DND-41 (cell line): ENCODE results near the gene ALPL.

Experiments
- ATAC-seq: fragments of 200-7000 bp; cut with Tn5 transposase; 3 replicates; pipeline ENCODE4 v1.9.1; 2021; ENCODE audit warnings: low read depth; ENCODE audit not compliant: insufficient read depth
- DNase-seq: peaks from one replicate; pipeline ENCODE4 v3.0.0-alpha.2; 2020
- H2AFZ ChIP-seq: 2 replicates; pipeline ENCODE4 v1.6.0; 2012; ENCODE audit warnings: low read depth, low read length
- H3K27ac ChIP-seq: 2 replicates; pipeline ENCODE4 v1.5.1; 2012; ENCODE audit warnings: low read length, inconsistent platforms
- H3K27me3 ChIP-seq: fragments of 200-600 bp; sonication (generic); 2 replicates; pipeline ENCODE4 v1.6.0; 2012; ENCODE audit warnings: low read length, mild to moderate bottlenecking, inconsistent platforms; ENCODE audit not compliant: insufficient read depth, poor library complexity
- H3K36me3 ChIP-seq: 2 replicates; pipeline ENCODE4 v1.5.1; 2012; ENCODE audit warnings: low read length, inconsistent platforms; ENCODE audit not compliant: insufficient read depth
- H3K4me1 ChIP-seq: 2 replicates; pipeline ENCODE4 v1.5.1; 2012; ENCODE audit warnings: mild to moderate bottlenecking, low read length; ENCODE audit not compliant: insufficient read depth
- H3K4me2 ChIP-seq: 2 replicates; pipeline ENCODE4 v1.6.0; 2012; ENCODE audit warnings: mild to moderate bottlenecking, moderate library complexity, low read length, inconsistent platforms; ENCODE audit not compliant: insufficient read depth
- H3K4me3 ChIP-seq, 2 experiments: fragments of 200-600 bp in 1 of 2; shearing (Covaris generic) in 1 of 2; 2 replicates each; pipeline ENCODE4 v1.5.1; 2012 to 2016; ENCODE audit warnings: inconsistent platforms in 2 of 2, low read length in 2 of 2, mild to moderate bottlenecking in 2 of 2, low read depth in 1 of 2, moderate library complexity in 1 of 2
- H3K79me2 ChIP-seq: 2 replicates; pipeline ENCODE4 v1.6.0; 2012; ENCODE audit warnings: low read length, inconsistent platforms; ENCODE audit not compliant: insufficient read depth
- H3K9ac ChIP-seq: 2 replicates; pipeline ENCODE4 v1.6.0; 2012; ENCODE audit warnings: low read depth, mild to moderate bottlenecking, inconsistent platforms, low read length, moderate library complexity
- H3K9me3 ChIP-seq: 2 replicates; pipeline ENCODE4 v1.5.1; 2012; ENCODE audit warnings: low read length, moderate library complexity, mild to moderate bottlenecking, inconsistent platforms; ENCODE audit not compliant: insufficient read depth, severe bottlenecking
- H4K20me1 ChIP-seq: 2 replicates; pipeline ENCODE4 v1.6.0; 2012; ENCODE audit warnings: low read length; ENCODE audit not compliant: insufficient read depth
- CTCF ChIP-seq: IDR thresholded peaks from 2 replicates; pipeline ENCODE4 v1.5.1; 2012; ENCODE audit warnings: borderline replicate concordance, low read length, moderate library complexity, mild to moderate bottlenecking; ENCODE audit not compliant: poor library complexity, severe bottlenecking; ENCODE audit errors: extremely low read depth
- EZH2 ChIP-seq: IDR thresholded peaks from 3 replicates; pipeline ENCODE4 v1.6.1; 2012; ENCODE audit warnings: borderline replicate concordance, low read depth, mild to moderate bottlenecking, moderate library complexity, low read length, inconsistent platforms; ENCODE audit not compliant: severe bottlenecking

Gene ALPL

GRCh38 chr1:21550866-21551475 lies 41.7 kb downstream of the ALPL start:
- no peaks in the 10 kb centered on the region for H3K4me1 ChIP-seq
- H3K4me2 ChIP-seq: no peak overlapping the region
- no peaks in the 10 kb centered on the region for H4K20me1 ChIP-seq
- no peak for TF ChIP-seq CTCF
- TF ChIP-seq EZH2: no peak
- no peaks in the 10 kb centered on the region for H3K9me3 ChIP-seq
- no peaks in the 10 kb centered on the region for H3K36me3 ChIP-seq
- H3K79me2 ChIP-seq: no peaks in the 10 kb centered on the region
- H2AFZ ChIP-seq: no peak overlapping the region
- DNase-seq (no peak), ATAC-seq (no peak)
- H3K9ac ChIP-seq: no peak overlapping the region
- no peak overlapping the region for H3K4me3 ChIP-seq
- H3K27me3 ChIP-seq: peaks cover 6% of the 10 kb centered on the region
- H3K27ac ChIP-seq: no peak overlapping the region

- DNase-seq: no peak
- Histone ChIP-seq H3K36me3 (no peaks in the 10 kb centered on the region), H3K27ac (no peak overlapping the region), H3K9ac (no peak overlapping the region), H2AFZ (no peak overlapping the region), H3K4me2 (no peak overlapping the region), H3K79me2 (no peaks in the 10 kb centered on the region), H3K27me3 (peaks cover 6% of the 10 kb centered on the region), H3K9me3 (no peaks in the 10 kb centered on the region), H3K4me3 (no peak overlapping the region), H3K4me1 (no peaks in the 10 kb centered on the region), H4K20me1 (no peaks in the 10 kb centered on the region)
- TF ChIP-seq CTCF (no peak), EZH2 (no peak)
- ATAC-seq: no peak
Measured at GRCh38 chr1:21552715-21553114, 43.5 kb downstream of the ALPL start.

- DNase-seq (no peak), ATAC-seq (no peak)
- Histone ChIP-seq H3K27ac (no peak overlapping the region), H3K36me3 (no peaks in the 10 kb centered on the region), H2AFZ (no peak overlapping the region; the same call in 1 of the 2 replicates), H3K79me2 (no peaks in the 10 kb centered on the region), H3K9ac (no peak overlapping the region), H3K4me1 (no peaks in the 10 kb centered on the region), H3K9me3 (no peaks in the 10 kb centered on the region), H3K4me3 (no peak overlapping the region), H4K20me1 (no peaks in the 10 kb centered on the region), H3K27me3 (peaks cover 6% of the 10 kb centered on the region), H3K4me2 (no peak overlapping the region)
- TF ChIP-seq CTCF (no peak), EZH2 (no peak)
Measured at GRCh38 chr1:21553116-21553926, 44.1 kb downstream of the ALPL start.
